HS-5 (cell line): ENCODE measurements around the gene MCTP2.

Experiments
- DNase-seq: peaks from one replicate; pipeline ENCODE4 v3.0.0-alpha.2; 2012; ENCODE audit warnings: low read depth

MCTP2 gene

GRCh38 chr15:94353488-94353820 lies 122.1 kb downstream of the MCTP2 start:
- DNase-seq, result no peak

- DNase-seq, result no peak
Measured at GRCh38 chr15:94354655-94355054, 123.3 kb downstream of the MCTP2 start.

- DNase-seq, result no peak
Measured at GRCh38 chr15:94359716-94360115, 128.4 kb downstream of the MCTP2 start.

GRCh38 chr15:94360251-94360685 lies 128.9 kb downstream of the MCTP2 start:
- no peak for DNase-seq

- DNase-seq, result no peak
Measured at GRCh38 chr15:94362385-94363092, 131.2 kb downstream of the MCTP2 start.

GRCh38 chr15:94363382-94363781 lies 132.0 kb downstream of the MCTP2 start:
- no peak for DNase-seq

GRCh38 chr15:94366781-94367180 lies 135.4 kb downstream of the MCTP2 start:
- no peak for DNase-seq

- no peak for DNase-seq
Measured at GRCh38 chr15:94367726-94368535, 136.6 kb downstream of the MCTP2 start.

- DNase-seq, result no peak
Measured at GRCh38 chr15:94370206-94370935, 139.0 kb downstream of the MCTP2 start.

- DNase-seq, result no peak
Measured at GRCh38 chr15:94370936-94371285, 139.6 kb downstream of the MCTP2 start.

- DNase-seq, result no peak
Measured at GRCh38 chr15:94372821-94373220, 141.5 kb downstream of the MCTP2 start.

GRCh38 chr15:94375997-94376396 lies 144.6 kb downstream of the MCTP2 start:
- DNase-seq, result no peak

GRCh38 chr15:94379986-94380385 lies 148.6 kb downstream of the MCTP2 start:
- DNase-seq, result no peak

GRCh38 chr15:94380798-94381197 lies 149.4 kb downstream of the MCTP2 start:
- DNase-seq, result no peak

GRCh38 chr15:94381384-94381783 lies 150.0 kb downstream of the MCTP2 start:
- no peak for DNase-seq

GRCh38 chr15:94383041-94383440 lies 151.7 kb downstream of the MCTP2 start:
- DNase-seq, result no peak

- DNase-seq, result no peak
Measured at GRCh38 chr15:94383706-94384105, 152.3 kb downstream of the MCTP2 start.

- DNase-seq, result no peak
Measured at GRCh38 chr15:94385441-94385840, 154.1 kb downstream of the MCTP2 start.

- DNase-seq, result no peak
Measured at GRCh38 chr15:94386351-94386750, 155.0 kb downstream of the MCTP2 start.

GRCh38 chr15:94387442-94387841 lies 156.1 kb downstream of the MCTP2 start:
- DNase-seq, result no peak

GRCh38 chr15:94387849-94388441 lies 156.6 kb downstream of the MCTP2 start:
- no peak for DNase-seq

- no peak for DNase-seq
Measured at GRCh38 chr15:94395640-94396039, 164.3 kb downstream of the MCTP2 start.

GRCh38 chr15:94397337-94397736 lies 166.0 kb downstream of the MCTP2 start:
- no peak for DNase-seq
